MM.1S (cell line): ENCODE data around the gene INPP4A.

Source experiments
- DNase-seq: peaks from one replicate; pipeline ENCODE4 v3.0.0-alpha.2; 2015
- H2AFZ ChIP-seq: fragments of 300-600 bp; sonication (generic); 2 replicates; pipeline ENCODE4 v1.6.0; 2016; ENCODE audit warnings: antibody characterized with exemption, low read length
- H3F3A ChIP-seq: fragments of 300-600 bp; sonication (generic); 2 replicates; pipeline ENCODE4 v1.6.1; 2016; ENCODE audit warnings: mild to moderate bottlenecking, antibody characterized with exemption, low read length, moderate library complexity, mixed read lengths; ENCODE audit not compliant: insufficient read depth
- H3K27ac ChIP-seq: fragments of 300-600 bp; sonication (generic); 2 replicates; pipeline ENCODE4 v1.5.1; 2016; ENCODE audit warnings: mild to moderate bottlenecking, low read length
- H3K27me3 ChIP-seq: fragments of 300-600 bp; sonication (generic); replicated peaks from 2 replicates; pipeline ENCODE4 v1.6.0; 2016; ENCODE audit warnings: low read length; ENCODE audit not compliant: insufficient read depth
- H3K36me3 ChIP-seq: fragments of 300-600 bp; sonication (generic); replicated peaks from 2 replicates; pipeline ENCODE4 v1.6.1; 2016; ENCODE audit warnings: mild to moderate bottlenecking, low read length, mixed read lengths; ENCODE audit not compliant: insufficient read depth
- H3K4me1 ChIP-seq: fragments of 300-600 bp; sonication (generic); 2 replicates; pipeline ENCODE4 v1.6.1; 2016; ENCODE audit warnings: low read length, mixed read lengths
- H3K4me2 ChIP-seq: fragments of 300-600 bp; sonication (generic); 2 replicates; pipeline ENCODE4 v1.6.0; 2016; ENCODE audit warnings: low read depth, low read length
- H3K4me3 ChIP-seq: fragments of 300-600 bp; sonication (generic); 2 replicates; pipeline ENCODE4 v1.5.1; 2016; ENCODE audit warnings: low read length, mixed read lengths
- H3K79me2 ChIP-seq: fragments of 300-600 bp; sonication (generic); 2 replicates; pipeline ENCODE4 v1.6.1; 2016; ENCODE audit warnings: mixed run types, low read length, mixed read lengths
- H3K9ac ChIP-seq: fragments of 300-600 bp; sonication (generic); 2 replicates; pipeline ENCODE4 v1.6.1; 2016; ENCODE audit warnings: low read length, mixed read lengths
- H3K9me2 ChIP-seq: fragments of 300-600 bp; sonication (generic); replicated peaks from 2 replicates; pipeline ENCODE4 v1.6.1; 2016; ENCODE audit warnings: mild to moderate bottlenecking, low read length, mixed read lengths; ENCODE audit not compliant: insufficient read depth
- H3K9me3 ChIP-seq: fragments of 300-600 bp; sonication (generic); replicated peaks from 2 replicates; pipeline ENCODE4 v1.6.1; 2016; ENCODE audit warnings: mild to moderate bottlenecking, low read length, mixed read lengths; ENCODE audit not compliant: insufficient read depth
- H4K20me1 ChIP-seq: fragments of 300-600 bp; sonication (generic); 2 replicates; pipeline ENCODE4 v1.6.1; 2016; ENCODE audit warnings: mild to moderate bottlenecking, low read length, moderate library complexity, mixed read lengths; ENCODE audit not compliant: insufficient read depth
- EZH2 ChIP-seq: fragments of 300-600 bp; sonication (generic); optimal IDR thresholded peaks from 2 replicates; pipeline ENCODE3; 2017; ENCODE audit warnings: low read depth, mild to moderate bottlenecking, antibody characterized with exemption, low read length, mixed read lengths
- EZH2phosphoT487 ChIP-seq: fragments of 300-600 bp; sonication (generic); IDR thresholded peaks from 2 replicates; pipeline ENCODE4 v1.6.1; 2018; ENCODE audit warnings: antibody characterized with exemption, low read length
- TF ChIP-seq, protein P1 (sequence below): fragments of 300-600 bp; sonication (generic); IDR thresholded peaks from 2 replicates; pipeline ENCODE4 v1.5.1; 2016; ENCODE audit warnings: antibody characterized with exemption, low read length, mixed read lengths

The INPP4A gene

DNA sequence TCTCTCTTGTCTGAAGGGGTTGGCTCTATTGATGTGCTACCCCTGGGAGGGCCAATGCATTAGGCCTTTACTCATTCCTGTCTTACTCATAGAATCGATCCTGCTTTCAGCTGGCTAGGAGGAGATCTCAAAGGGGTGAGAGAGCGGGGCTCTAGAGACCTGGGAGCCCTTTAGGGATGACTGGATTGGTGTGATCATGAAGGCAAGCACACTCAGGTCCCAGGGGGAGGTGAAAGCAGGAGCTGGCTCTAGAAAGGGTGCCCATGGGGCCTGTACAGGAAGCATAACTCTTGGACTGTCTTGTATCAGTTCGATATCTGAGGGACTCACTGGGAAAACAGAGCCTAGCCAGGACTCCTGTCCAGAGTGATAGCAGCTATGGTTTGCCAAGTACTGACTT is 47.8 kb downstream of the INPP4A start:
- no peak overlapping the region for H3K4me3 ChIP-seq
- H3K27me3 ChIP-seq, result no peaks in the 10 kb centered on the region
- H3K9ac ChIP-seq, result no peak overlapping the region
- H3K36me3 ChIP-seq, result peaks cover 10% of the 10 kb centered on the region
- H2AFZ ChIP-seq, result no peak overlapping the region
- no peak overlapping the region for H3K27ac ChIP-seq
- TF ChIP-seq, protein P1, sequence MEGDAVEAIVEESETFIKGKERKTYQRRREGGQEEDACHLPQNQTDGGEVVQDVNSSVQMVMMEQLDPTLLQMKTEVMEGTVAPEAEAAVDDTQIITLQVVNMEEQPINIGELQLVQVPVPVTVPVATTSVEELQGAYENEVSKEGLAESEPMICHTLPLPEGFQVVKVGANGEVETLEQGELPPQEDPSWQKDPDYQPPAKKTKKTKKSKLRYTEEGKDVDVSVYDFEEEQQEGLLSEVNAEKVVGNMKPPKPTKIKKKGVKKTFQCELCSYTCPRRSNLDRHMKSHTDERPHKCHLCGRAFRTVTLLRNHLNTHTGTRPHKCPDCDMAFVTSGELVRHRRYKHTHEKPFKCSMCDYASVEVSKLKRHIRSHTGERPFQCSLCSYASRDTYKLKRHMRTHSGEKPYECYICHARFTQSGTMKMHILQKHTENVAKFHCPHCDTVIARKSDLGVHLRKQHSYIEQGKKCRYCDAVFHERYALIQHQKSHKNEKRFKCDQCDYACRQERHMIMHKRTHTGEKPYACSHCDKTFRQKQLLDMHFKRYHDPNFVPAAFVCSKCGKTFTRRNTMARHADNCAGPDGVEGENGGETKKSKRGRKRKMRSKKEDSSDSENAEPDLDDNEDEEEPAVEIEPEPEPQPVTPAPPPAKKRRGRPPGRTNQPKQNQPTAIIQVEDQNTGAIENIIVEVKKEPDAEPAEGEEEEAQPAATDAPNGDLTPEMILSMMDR, result no peak
- TF ChIP-seq EZH2 (no peak), EZH2phosphoT487 (no peak)
- no peaks in the 10 kb centered on the region for H3K9me3 ChIP-seq
- DNase-seq, result no peak
- no peaks in the 10 kb centered on the region for H3K9me2 ChIP-seq
- H4K20me1 ChIP-seq, result no peaks in the 10 kb centered on the region
- peaks cover 30% of the 10 kb centered on the region for H3F3A ChIP-seq
- peaks cover 96% of the 10 kb centered on the region for H3K79me2 ChIP-seq
- H3K4me2 ChIP-seq, result no peak overlapping the region
- H3K4me1 ChIP-seq, result peaks cover 73% of the 10 kb centered on the region

DNA sequence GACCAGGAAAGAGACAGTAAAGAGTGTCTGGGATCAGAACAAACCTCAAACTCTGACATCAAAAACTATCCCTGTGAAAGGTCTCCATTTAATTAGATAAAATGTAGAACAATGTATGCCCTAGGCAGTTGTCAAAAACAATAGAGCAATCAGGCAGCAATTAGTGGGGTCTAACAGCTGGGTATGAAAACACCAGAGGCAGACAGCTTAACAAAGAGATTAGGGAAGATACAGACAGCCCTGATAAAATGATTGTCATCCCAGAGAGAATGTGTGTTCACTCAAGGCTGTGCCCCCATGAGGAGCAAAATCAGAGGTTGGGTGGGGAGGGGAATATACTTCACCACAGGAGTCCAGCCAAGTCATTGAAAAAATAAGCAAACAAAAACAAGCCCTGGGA is 50.0 kb downstream of the INPP4A start:
- peaks cover 76% of the 10 kb centered on the region for H3K4me1 ChIP-seq
- no peaks in the 10 kb centered on the region for H3K9me3 ChIP-seq
- H3K9me2 ChIP-seq, result no peaks in the 10 kb centered on the region
- H3F3A ChIP-seq, result peaks cover 23% of the 10 kb centered on the region
- H4K20me1 ChIP-seq, result no peaks in the 10 kb centered on the region
- H3K9ac ChIP-seq, result no peak overlapping the region
- no peak for DNase-seq
- no peaks in the 10 kb centered on the region for H3K27me3 ChIP-seq
- H3K4me3 ChIP-seq, result no peak overlapping the region
- TF ChIP-seq EZH2 (no peak), EZH2phosphoT487 (no peak)
- TF ChIP-seq, protein P1, result no peak
- no peak overlapping the region for H3K4me2 ChIP-seq
- peaks cover 100% of the 10 kb centered on the region for H3K79me2 ChIP-seq
- H3K36me3 ChIP-seq, result peaks cover 12% of the 10 kb centered on the region
- H2AFZ ChIP-seq, result no peak overlapping the region
- H3K27ac ChIP-seq, result no peak overlapping the region

DNA sequence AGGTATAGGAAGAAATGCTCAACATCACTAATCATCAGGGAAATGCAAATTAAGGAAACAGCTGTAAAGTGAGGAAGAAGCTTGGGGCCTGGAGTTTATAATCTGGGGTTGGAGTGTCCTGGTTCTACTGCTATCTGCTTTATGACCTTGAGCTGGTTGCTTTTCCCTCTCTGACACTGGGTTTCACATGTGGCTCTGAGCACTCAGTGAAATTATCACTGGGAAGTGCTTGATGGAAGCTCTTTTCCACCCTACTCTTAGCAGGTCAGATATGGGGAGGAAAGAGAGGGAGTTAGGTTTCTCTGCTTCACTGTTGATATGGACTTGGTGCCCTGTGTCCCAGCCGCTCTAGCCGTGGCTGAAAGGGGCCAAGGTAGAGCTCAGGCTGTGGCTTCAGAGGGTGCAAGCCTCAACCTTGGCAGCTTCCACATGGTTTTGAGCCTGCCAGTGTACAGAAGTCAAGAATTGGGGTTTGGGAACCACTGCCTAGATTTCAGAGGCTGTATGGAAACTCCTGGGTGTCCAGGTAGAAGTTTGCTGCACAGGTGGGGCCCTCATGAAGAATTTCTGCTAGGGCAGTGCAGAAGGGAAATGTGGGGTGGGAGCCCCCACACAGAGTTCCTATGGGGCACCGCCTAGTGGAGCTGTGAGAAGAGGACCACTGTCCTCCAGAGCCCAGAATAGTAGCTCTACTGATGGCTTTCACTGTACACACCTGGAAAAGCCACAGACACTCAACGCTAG is 52.3 kb downstream of the INPP4A start:
- TF ChIP-seq EZH2 (no peak), EZH2phosphoT487 (no peak)
- TF ChIP-seq, protein P1, result no peak
- H3K27ac ChIP-seq, result peak overlapping the region; percentile 7; the same call in 1 of the 2 replicates
- no peaks in the 10 kb centered on the region for H4K20me1 ChIP-seq
- no peak overlapping the region for H3K4me3 ChIP-seq
- no peaks in the 10 kb centered on the region for H3K27me3 ChIP-seq
- H3K9ac ChIP-seq, result no peak overlapping the region
- peaks cover 35% of the 10 kb centered on the region for H3F3A ChIP-seq
- peaks cover 12% of the 10 kb centered on the region for H3K36me3 ChIP-seq
- no peak overlapping the region for H2AFZ ChIP-seq
- H3K79me2 ChIP-seq, result peaks cover 100% of the 10 kb centered on the region
- DNase-seq, result no peak
- no peaks in the 10 kb centered on the region for H3K9me3 ChIP-seq
- no peaks in the 10 kb centered on the region for H3K9me2 ChIP-seq
- no peak overlapping the region for H3K4me2 ChIP-seq
- peaks cover 72% of the 10 kb centered on the region for H3K4me1 ChIP-seq
